ENCODE measurements around the gene PLD1.

GRCh38 chr3:171850960-171851659 lies 40.8 kb upstream of the PLD1 start:
- TF ChIP-seq, protein P1, sequence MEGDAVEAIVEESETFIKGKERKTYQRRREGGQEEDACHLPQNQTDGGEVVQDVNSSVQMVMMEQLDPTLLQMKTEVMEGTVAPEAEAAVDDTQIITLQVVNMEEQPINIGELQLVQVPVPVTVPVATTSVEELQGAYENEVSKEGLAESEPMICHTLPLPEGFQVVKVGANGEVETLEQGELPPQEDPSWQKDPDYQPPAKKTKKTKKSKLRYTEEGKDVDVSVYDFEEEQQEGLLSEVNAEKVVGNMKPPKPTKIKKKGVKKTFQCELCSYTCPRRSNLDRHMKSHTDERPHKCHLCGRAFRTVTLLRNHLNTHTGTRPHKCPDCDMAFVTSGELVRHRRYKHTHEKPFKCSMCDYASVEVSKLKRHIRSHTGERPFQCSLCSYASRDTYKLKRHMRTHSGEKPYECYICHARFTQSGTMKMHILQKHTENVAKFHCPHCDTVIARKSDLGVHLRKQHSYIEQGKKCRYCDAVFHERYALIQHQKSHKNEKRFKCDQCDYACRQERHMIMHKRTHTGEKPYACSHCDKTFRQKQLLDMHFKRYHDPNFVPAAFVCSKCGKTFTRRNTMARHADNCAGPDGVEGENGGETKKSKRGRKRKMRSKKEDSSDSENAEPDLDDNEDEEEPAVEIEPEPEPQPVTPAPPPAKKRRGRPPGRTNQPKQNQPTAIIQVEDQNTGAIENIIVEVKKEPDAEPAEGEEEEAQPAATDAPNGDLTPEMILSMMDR (IDR thresholded peaks at IDR 0.05; ENCODE audit: insufficient read depth, low read length), result no peak
- TF ChIP-seq REST (IDR thresholded peaks at IDR 0.05; ENCODE audit: insufficient replicate concordance, low read depth) (no peak), POLR2AphosphoS5 (IDR thresholded peaks at IDR 0.05; ENCODE audit: low read depth) (no peak), GABPA (IDR thresholded peaks at IDR 0.05; ENCODE audit: low read depth) (no peak), SPI1 (IDR thresholded peaks at IDR 0.05; ENCODE audit: borderline replicate concordance, low read depth) (peak; percentile 81)

Measured in HL-60 (cell line).